Retina (tissue), 1 donor: ENCODE measurements around the gene DAPK2.

Experiments
- DNase-seq: peaks from one replicate; pipeline ENCODE4 v3.0.0-alpha.2; 2016

Gene DAPK2

GRCh38 chr15:63995789-63996188 lies 50.5 kb downstream of the DAPK2 start:
- DNase-seq, result no peak

GRCh38 chr15:63994073-63994600 lies 52.1 kb downstream of the DAPK2 start:
- no peak for DNase-seq

GRCh38 chr15:63992300-63992699 lies 54.0 kb downstream of the DAPK2 start:
- DNase-seq, result no peak

- DNase-seq, result no peak
Measured at GRCh38 chr15:63991706-63992105, 54.6 kb downstream of the DAPK2 start.

- no peak for DNase-seq
Measured at GRCh38 chr15:63990454-63990853, 55.8 kb downstream of the DAPK2 start.

- no peak for DNase-seq
Measured at GRCh38 chr15:63987796-63988378, 58.4 kb downstream of the DAPK2 start.

- no peak for DNase-seq
Measured at GRCh38 chr15:63986751-63987341, 59.4 kb downstream of the DAPK2 start.

- DNase-seq, result no peak
Measured at GRCh38 chr15:63986185-63986680, 60.1 kb downstream of the DAPK2 start.

- no peak for DNase-seq
Measured at GRCh38 chr15:63985221-63986184, 60.8 kb downstream of the DAPK2 start.

- no peak for DNase-seq
Measured at GRCh38 chr15:63984331-63984730, 62.0 kb downstream of the DAPK2 start.

- DNase-seq, result no peak
Measured at GRCh38 chr15:63983061-63983711, 63.1 kb downstream of the DAPK2 start.

- no peak for DNase-seq
Measured at GRCh38 chr15:63982381-63982854, 63.9 kb downstream of the DAPK2 start.

GRCh38 chr15:63981596-63982320 lies 64.5 kb downstream of the DAPK2 start:
- DNase-seq, result no peak

- DNase-seq, result peak; percentile 28
Measured at GRCh38 chr15:63979262-63979793, 67.0 kb downstream of the DAPK2 start.

GRCh38 chr15:63978511-63979261 lies 67.6 kb downstream of the DAPK2 start:
- peak; percentile 13 for DNase-seq

GRCh38 chr15:63977119-63977518 lies 69.2 kb downstream of the DAPK2 start:
- no peak for DNase-seq

- no peak for DNase-seq
Measured at GRCh38 chr15:63974021-63974420, 72.3 kb downstream of the DAPK2 start.

- DNase-seq, result no peak
Measured at GRCh38 chr15:63973212-63974009, 72.9 kb downstream of the DAPK2 start.

GRCh38 chr15:63972801-63973200 lies 73.5 kb downstream of the DAPK2 start:
- DNase-seq, result no peak

- no peak for DNase-seq
Measured at GRCh38 chr15:63971904-63972303, 74.4 kb downstream of the DAPK2 start.
